ENCODE measurements around the gene AQP12B. TPM values are rescaled to one million over a fixed set of nuclear protein-coding genes. Genes with fewer than 3 reads are reported as not detected.

AQP12B gene
- total RNA-seq, 1 donor from 2014 or later: not detected

GRCh38 chr2:240637116-240637900 lies 45.4 kb downstream of the AQP12B start:
- no peak overlapping the region for H3K4me3 Mint-ChIP-seq (ENCODE audit: low read depth)
- no peak for DNase-seq (ENCODE audit: low spot score, unreplicated experiment)
- H3K4me1 Mint-ChIP-seq (ENCODE audit: low read depth): no peaks in the 10 kb centered on the region
- peaks cover 20% of the 10 kb centered on the region for H3K9me3 Mint-ChIP-seq (ENCODE audit: low read depth)
- no peak overlapping the region for H3K27ac Mint-ChIP-seq
- H3K36me3 Mint-ChIP-seq (ENCODE audit: insufficient read depth): peaks cover 2% of the 10 kb centered on the region
- no peak for TF ChIP-seq CTCF (IDR thresholded peaks at IDR 0.05; ENCODE audit: unreplicated experiment)
- H3K27me3 Mint-ChIP-seq: peaks cover 25% of the 10 kb centered on the region

GRCh38 chr2:240636563-240637115 lies 46.0 kb downstream of the AQP12B start:
- no peak for TF ChIP-seq CTCF (IDR thresholded peaks at IDR 0.05; ENCODE audit: unreplicated experiment)
- Mint-ChIP-seq H3K4me1 (ENCODE audit: low read depth) (no peaks in the 10 kb centered on the region), H3K27me3 (peaks cover 25% of the 10 kb centered on the region), H3K4me3 (ENCODE audit: low read depth) (no peak overlapping the region), H3K36me3 (ENCODE audit: insufficient read depth) (peaks cover 2% of the 10 kb centered on the region), H3K27ac (no peak overlapping the region), H3K9me3 (ENCODE audit: low read depth) (peaks cover 20% of the 10 kb centered on the region)
- DNase-seq (ENCODE audit: low spot score, unreplicated experiment): no peak

GRCh38 chr2:240635998-240636547 lies 46.6 kb downstream of the AQP12B start:
- Mint-ChIP-seq H3K27ac (no peak overlapping the region), H3K4me1 (ENCODE audit: low read depth) (no peaks in the 10 kb centered on the region), H3K36me3 (ENCODE audit: insufficient read depth) (peaks cover 2% of the 10 kb centered on the region), H3K4me3 (ENCODE audit: low read depth) (no peak overlapping the region), H3K27me3 (peaks cover 25% of the 10 kb centered on the region), H3K9me3 (ENCODE audit: low read depth) (peaks cover 20% of the 10 kb centered on the region)
- DNase-seq (ENCODE audit: low spot score, unreplicated experiment): no peak
- TF ChIP-seq CTCF (IDR thresholded peaks at IDR 0.05; ENCODE audit: unreplicated experiment): no peak

- no peak overlapping the region for H3K4me3 Mint-ChIP-seq (ENCODE audit: low read depth)
- peaks cover 25% of the 10 kb centered on the region for H3K27me3 Mint-ChIP-seq
- no peak overlapping the region for H3K27ac Mint-ChIP-seq
- TF ChIP-seq CTCF (IDR thresholded peaks at IDR 0.05; ENCODE audit: unreplicated experiment): no peak
- H3K36me3 Mint-ChIP-seq (ENCODE audit: insufficient read depth): peaks cover 2% of the 10 kb centered on the region
- no peak for DNase-seq (ENCODE audit: low spot score, unreplicated experiment)
- H3K4me1 Mint-ChIP-seq (ENCODE audit: low read depth): no peaks in the 10 kb centered on the region
- H3K9me3 Mint-ChIP-seq (ENCODE audit: low read depth): peaks cover 20% of the 10 kb centered on the region
These were observed 47.3 kb downstream of the AQP12B start for GRCh38 chr2:240635121-240635997.

- peaks cover 2% of the 10 kb centered on the region for H3K27me3 Mint-ChIP-seq
- no peak overlapping the region for H3K27ac Mint-ChIP-seq
- peaks cover 20% of the 10 kb centered on the region for H3K9me3 Mint-ChIP-seq (ENCODE audit: low read depth)
- H3K4me3 Mint-ChIP-seq (ENCODE audit: low read depth): no peak overlapping the region
- DNase-seq (ENCODE audit: low spot score, unreplicated experiment): no peak
- no peaks in the 10 kb centered on the region for H3K4me1 Mint-ChIP-seq (ENCODE audit: low read depth)
- no peak for TF ChIP-seq CTCF (IDR thresholded peaks at IDR 0.05; ENCODE audit: unreplicated experiment)
- H3K36me3 Mint-ChIP-seq (ENCODE audit: insufficient read depth): peaks cover 2% of the 10 kb centered on the region
These were observed 50.4 kb downstream of the AQP12B start for GRCh38 chr2:240632306-240632721.

All from progenitor cell of endocrine pancreas (in vitro differentiated cells).